Gastroesophageal sphincter (tissue), 3 donors: ENCODE measurements around the gene ADAM22.

ENCODE experiments used
- POLR2A ChIP-seq, 2 donors: fragments of 450-650 bp; IDR thresholded peaks; one replicate each; pipeline ENCODE4 v1.6.1; 2017; ENCODE audit warnings: antibody characterized with exemption in 2 of 2, mild to moderate bottlenecking in 2 of 2, moderate library complexity in 1 of 2
- POLR2AphosphoS5 ChIP-seq: sonication (generic); formaldehyde crosslinking; IDR thresholded peaks from one replicate; pipeline ENCODE4 v1.6.1; 2017; ENCODE audit warnings: antibody characterized with exemption
- TF ChIP-seq, protein P1 (sequence below), 4 experiments: fragments of 200-600 bp in 2 of 4; fragments of 450-650 bp in 2 of 4; sonication (generic) in 1 of 4; IDR thresholded peaks; one replicate each; pipeline ENCODE4 v1.5.1; 2017 to 2019; ENCODE audit warnings: antibody characterized with exemption in 4 of 4, mild to moderate bottlenecking in 2 of 4, moderate library complexity in 2 of 4

DNA sequence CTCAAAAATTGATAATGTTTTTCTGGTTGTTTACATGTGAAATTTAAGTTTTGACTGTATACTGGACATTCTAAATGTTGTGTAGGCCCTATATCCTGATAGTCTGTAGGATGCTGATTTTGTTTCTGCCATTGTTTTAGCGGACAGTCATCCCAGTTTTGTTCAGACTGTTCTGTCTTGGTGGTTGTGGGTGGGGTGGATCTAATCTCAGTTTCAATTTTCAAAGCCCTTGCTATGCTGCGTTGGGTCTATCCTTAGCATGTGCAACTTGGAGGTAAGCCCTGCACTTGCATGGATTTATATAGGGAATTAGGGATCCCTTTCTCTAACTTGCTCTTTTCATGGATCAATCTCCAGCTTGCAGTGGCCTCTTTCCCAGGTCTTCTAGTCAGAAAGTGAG is 38.7 kb upstream of the ADAM22 start:
- TF ChIP-seq POLR2AphosphoS5 (no peak), POLR2A (IDR thresholded peaks at IDR 0.05) (no peak)
- TF ChIP-seq, protein P1, sequence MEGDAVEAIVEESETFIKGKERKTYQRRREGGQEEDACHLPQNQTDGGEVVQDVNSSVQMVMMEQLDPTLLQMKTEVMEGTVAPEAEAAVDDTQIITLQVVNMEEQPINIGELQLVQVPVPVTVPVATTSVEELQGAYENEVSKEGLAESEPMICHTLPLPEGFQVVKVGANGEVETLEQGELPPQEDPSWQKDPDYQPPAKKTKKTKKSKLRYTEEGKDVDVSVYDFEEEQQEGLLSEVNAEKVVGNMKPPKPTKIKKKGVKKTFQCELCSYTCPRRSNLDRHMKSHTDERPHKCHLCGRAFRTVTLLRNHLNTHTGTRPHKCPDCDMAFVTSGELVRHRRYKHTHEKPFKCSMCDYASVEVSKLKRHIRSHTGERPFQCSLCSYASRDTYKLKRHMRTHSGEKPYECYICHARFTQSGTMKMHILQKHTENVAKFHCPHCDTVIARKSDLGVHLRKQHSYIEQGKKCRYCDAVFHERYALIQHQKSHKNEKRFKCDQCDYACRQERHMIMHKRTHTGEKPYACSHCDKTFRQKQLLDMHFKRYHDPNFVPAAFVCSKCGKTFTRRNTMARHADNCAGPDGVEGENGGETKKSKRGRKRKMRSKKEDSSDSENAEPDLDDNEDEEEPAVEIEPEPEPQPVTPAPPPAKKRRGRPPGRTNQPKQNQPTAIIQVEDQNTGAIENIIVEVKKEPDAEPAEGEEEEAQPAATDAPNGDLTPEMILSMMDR (IDR thresholded peaks at IDR 0.05), result no peak
